Transverse colon (tissue), 4 donors: ENCODE results near the gene ELOA2. TPM values are rescaled to one million over a fixed set of nuclear protein-coding genes. Genes with fewer than 3 reads are reported as not detected.
"Not testable (repeated sequence)": the region's sequence is repeated elsewhere in the genome, so short reads cannot be mapped to it uniquely, and the experiment has no call there.

ENCODE experiments used
- DNase-seq: peaks from one replicate; pipeline ENCODE4 v3.0.0-alpha.2; 2019
- H3K27ac ChIP-seq, 4 donors: fragments of 200-600 bp; sonication (generic); 2 replicates each; pipeline ENCODE4 v1.5.1; 2016 to 2018; ENCODE audit warnings: inconsistent platforms in 4 of 4
- H3K27me3 ChIP-seq: fragments of 200-600 bp; sonication (generic); 2 replicates; pipeline ENCODE4 v1.5.1; 2017; ENCODE audit warnings: inconsistent platforms
- H3K36me3 ChIP-seq, 4 donors: fragments of 200-600 bp; sonication (generic); 2 replicates each; pipeline ENCODE4 v1.5.1; 2017 to 2019; ENCODE audit warnings: inconsistent platforms in 4 of 4
- H3K4me1 ChIP-seq, 4 donors: fragments of 200-600 bp; sonication (generic); 2 replicates each; pipeline ENCODE4 v1.5.1; 2017 to 2020; ENCODE audit warnings: inconsistent platforms in 4 of 4
- H3K4me3 ChIP-seq, 4 donors: fragments of 200-600 bp; sonication (generic); 1 replicate in 1 of 4; 2 replicates in 3 of 4; pipeline versions ENCODE4 v1.5.1 to v1.6.1; 2017 to 2019; ENCODE audit warnings: inconsistent platforms in 4 of 4
- H3K9me3 ChIP-seq, 2 donors: fragments of 200-600 bp; sonication (generic); 2 replicates each; pipeline ENCODE4 v1.5.1; 2017 to 2019; ENCODE audit warnings: inconsistent platforms in 2 of 2
- whole genome bisulfite sequencing, 2 donors: methylation state at CpG; one replicate each; pipeline ENCODE4 v1.1.5; 2018; ENCODE audit warnings: low coverage in 1 of 2; 5-methylcytosine and 5-hydroxymethylcytosine counted together
- in situ Hi-C, 4 donors: fragments of 200-750 bp; cut with MboI; loops; one replicate each; pipeline versions ENCODE4 v1.15.0 to v1.15.1; 2017; ENCODE audit warnings: low sequenced_read_pairs in 3 of 4, low pct_ligation_motif_present in 1 of 4, low pct_unique_long_range_greater_than_20kb in 1 of 4
- intact Hi-C: fragments of 100-400 bp; cut with DNase I; formaldehyde crosslinking; loops from one replicate; pipeline ENCODE4 v1.15.1; 2023; ENCODE audit warnings: low total_unique reads
- total RNA-seq, 4 donors: library from RNA; depleted of rRNA; stranded (reverse); fragments of >200 nt; gene quantifications; one replicate each; pipeline ENCODE4 v1.1.0, GENCODE V29; 2016

Gene ELOA2
- total RNA-seq, 4 donors from 2014 or later = not detected

DNA sequence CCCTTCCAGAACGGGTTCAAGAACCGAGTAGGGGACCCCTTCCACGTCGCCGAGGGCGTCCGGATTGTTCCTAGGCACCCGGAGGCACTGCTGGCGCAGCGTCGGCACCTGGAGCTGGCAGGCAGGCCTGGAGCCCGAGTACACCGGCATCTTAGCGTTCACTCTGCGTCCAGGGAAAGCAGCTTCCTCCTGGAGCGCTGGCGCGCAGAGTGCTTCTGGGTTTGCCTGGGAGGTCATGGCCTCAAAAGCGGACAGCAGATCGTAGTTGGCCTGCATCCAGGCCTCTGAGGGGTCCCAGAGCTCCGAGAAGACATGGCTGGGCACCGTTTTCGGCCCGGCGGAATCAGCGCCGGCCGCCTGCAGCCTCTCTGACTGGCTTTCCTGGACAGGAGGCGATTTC lies 12.6 kb downstream of the ELOA2 start:
- H3K4me1 ChIP-seq, intact Hi-C loops, H3K9me3 ChIP-seq, H3K4me3 ChIP-seq, H3K36me3 ChIP-seq, H3K27ac ChIP-seq, DNase-seq, in situ Hi-C loops, H3K27me3 ChIP-seq: not testable (repeated sequence)
- WGBS, 2 donors = no CpG with 5 or more reads among the region's 29 CpGs

DNA sequence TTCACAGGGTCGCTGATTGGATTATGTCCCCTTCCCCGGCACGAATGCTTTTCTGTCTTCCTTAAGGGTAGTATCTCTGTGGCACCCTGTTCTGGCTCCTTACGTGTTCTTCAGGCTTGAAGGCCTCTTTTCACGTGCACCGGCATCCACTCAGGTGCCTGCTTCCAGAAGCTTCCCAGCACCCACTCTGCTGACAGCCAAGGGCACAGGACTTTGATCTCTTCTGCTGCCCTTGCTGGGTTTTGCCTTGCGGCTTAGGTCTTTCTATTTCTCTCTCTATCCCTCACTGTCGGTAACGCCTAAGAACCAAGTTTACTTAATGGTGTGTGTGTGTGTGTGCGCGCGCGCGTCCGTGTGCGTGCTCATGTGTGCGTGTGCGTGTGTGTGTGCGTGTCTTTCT lies 14.7 kb downstream of the ELOA2 start:
- in situ Hi-C loops, H3K36me3 ChIP-seq, H3K4me1 ChIP-seq, H3K9me3 ChIP-seq, H3K4me3 ChIP-seq, DNase-seq, intact Hi-C loops, H3K27ac ChIP-seq, H3K27me3 ChIP-seq: not testable (repeated sequence)
- no CpG with 5 or more reads among the region's 19 CpGs for WGBS, 2 donors

DNA sequence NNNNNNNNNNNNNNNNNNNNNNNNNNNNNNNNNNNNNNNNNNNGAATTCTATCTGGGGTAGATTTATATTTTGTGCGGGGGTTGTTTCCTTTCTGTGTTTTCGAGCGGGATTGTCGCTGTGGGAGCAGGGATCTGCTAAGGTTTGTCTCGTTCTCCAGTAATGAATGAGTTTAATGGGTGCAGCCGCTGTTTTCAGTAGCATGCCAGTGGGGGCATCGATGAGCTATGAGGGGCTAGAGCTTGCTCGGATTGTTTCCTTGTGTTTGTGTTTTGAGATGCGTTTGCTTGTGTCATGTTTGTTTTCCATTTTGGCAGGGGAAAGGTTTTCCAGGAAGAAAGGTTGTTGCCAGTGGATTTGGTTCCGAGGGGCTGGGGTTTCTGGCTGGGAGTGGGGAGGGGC lies 15.6 kb downstream of the ELOA2 start:
- WGBS, 2 donors = no CpG with 5 or more reads among the region's 10 CpGs
- DNase-seq, H3K27me3 ChIP-seq, H3K9me3 ChIP-seq, H3K4me3 ChIP-seq, in situ Hi-C loops, H3K36me3 ChIP-seq, H3K27ac ChIP-seq, H3K4me1 ChIP-seq, intact Hi-C loops: not testable (repeated sequence)

Other genes with a start within 250 kb of the ELOA2 start
- 10 to 100 TPM; 19.5 to 33.8 (median 27.0) TPM for gene PIAS2, start 118.1 kb downstream of the ELOA2 start, total RNA-seq
- 1 to 10 TPM; 4.4 to 5.2 (median 5.0) TPM for gene KATNAL2, start 118.0 kb downstream of the ELOA2 start, total RNA-seq
- 10 to 100 TPM; 14.2 to 63.3 (median 30.3) TPM for gene HDHD2, start 114.9 kb upstream of the ELOA2 start, total RNA-seq
- gene IER3IP1, start 140.7 kb upstream of the ELOA2 start, total RNA-seq = 10 to 100 TPM in 1 of 4 donors, 1 to 10 TPM in 3; 2.2 to 11.6 (median 5.8) TPM
- not detected for gene SKOR2, start 216.0 kb upstream of the ELOA2 start, total RNA-seq